GM12878 (cell line): Measurements from ENCODE around the gene GALR3. TPM values are rescaled to one million over a fixed set of nuclear protein-coding genes. Genes with fewer than 3 reads are reported as not detected.

Experiments used
- ATAC-seq: fragments of 200-7000 bp; cut with Tn5 transposase; 3 replicates; pipeline ENCODE4 v1.9.1; 2020; ENCODE audit warnings: mild to moderate bottlenecking, moderate library complexity
- BruUV-seq: library from RNA; stranded (reverse); fragments of 400-500 nt; replicated peaks from 2 replicates; lab custom pipeline; 2021; lab: Mats Ljungman, UMichigan
- CTCF ChIA-PET: fragments of 300-600 bp; sonication (Branson Sonifier 250); formaldehyde crosslinking; extraction: SDS; loops from one replicate; lab custom pipeline; 2021; ENCODE audit warnings: inconsistent platforms; lab: Yijun Ruan, JAX
- POLR2A ChIA-PET: fragments of 350-600 bp; formaldehyde crosslinking; extraction: SDS; loops from one replicate; lab custom pipeline; 2021; ENCODE audit warnings: inconsistent platforms; lab: Charles Lee
- RAD21 ChIA-PET: fragments of 300-600 bp; sonication (Branson Sonifier 250); formaldehyde crosslinking; loops from one replicate; lab custom pipeline; 2023; ENCODE audit warnings: antibody characterized with exemption; ENCODE audit not compliant: unreplicated experiment; lab: Charles Lee
- SMC1A ChIA-PET: fragments of 300-600 bp; sonication (Branson Sonifier 250); formaldehyde crosslinking; loops from one replicate; lab custom pipeline; 2023; ENCODE audit not compliant: unreplicated experiment, uncharacterized antibody; lab: Charles Lee
- DNase-seq: peaks from one replicate; pipeline ENCODE4 v3.0.0-alpha.2; 2011; ENCODE audit warnings: low read depth, low spot score
- FAIRE-seq: peaks from 3 replicates; lab custom pipeline; 2011; peaks lifted over from hg19 to GRCh38; lab: Jason Lieb, UNC
- H2AFZ ChIP-seq: 2 replicates; pipeline ENCODE4 v1.6.0; 2011; ENCODE audit warnings: low read depth, low read length, control low read depth; ENCODE audit not compliant: control insufficient read depth
- H3K27ac ChIP-seq: 2 replicates; pipeline ENCODE4 v1.5.1; 2011; ENCODE audit warnings: control low read depth; ENCODE audit not compliant: control insufficient read depth, insufficient read depth
- H3K27me3 ChIP-seq, 2 experiments: replicated peaks in 1 of 2; 2 replicates each; pipeline versions ENCODE4 v1.6.0 to v1.6.1; 2011; ENCODE audit warnings: low read length in 1 of 2; ENCODE audit not compliant: control insufficient read depth in 2 of 2, insufficient read depth in 2 of 2
- H3K36me3 ChIP-seq, 2 experiments: 2 replicates each; pipeline ENCODE4 v1.5.1; 2011; ENCODE audit warnings: low read length in 1 of 2; ENCODE audit not compliant: control insufficient read depth in 2 of 2, insufficient read depth in 2 of 2
- H3K4me1 ChIP-seq: 2 replicates; pipeline ENCODE4 v1.6.1; 2011; ENCODE audit warnings: mild to moderate bottlenecking, low read length, moderate library complexity, mixed read lengths; ENCODE audit not compliant: control insufficient read depth, insufficient read depth
- H3K4me2 ChIP-seq: 2 replicates; pipeline ENCODE4 v1.6.0; 2011; ENCODE audit warnings: control low read depth; ENCODE audit not compliant: control insufficient read depth, insufficient read depth
- H3K4me3 ChIP-seq: fragments of 200-600 bp; sonication (generic); 2 replicates; pipeline ENCODE4 v1.5.1; 2016
- H3K79me2 ChIP-seq: 2 replicates; pipeline ENCODE4 v1.6.0; 2011; ENCODE audit warnings: low read length; ENCODE audit not compliant: control insufficient read depth, insufficient read depth
- H3K9ac ChIP-seq: 2 replicates; pipeline ENCODE4 v1.8.0; 2011; ENCODE audit warnings: low read length, control low read depth, mixed read lengths; ENCODE audit not compliant: control insufficient read depth, insufficient read depth
- H3K9me3 ChIP-seq: replicated peaks from 3 replicates; pipeline ENCODE4 v1.5.1; 2011; ENCODE audit warnings: mild to moderate bottlenecking, low read length; ENCODE audit not compliant: control insufficient read depth, insufficient read depth
- H4K20me1 ChIP-seq: 2 replicates; pipeline ENCODE4 v1.6.0; 2011; ENCODE audit not compliant: control insufficient read depth, insufficient read depth
- BMI1 ChIP-seq: fragments of 450-650 bp; IDR thresholded peaks from 2 replicates; pipeline ENCODE4 v1.6.1; 2016; ENCODE audit warnings: mild to moderate bottlenecking, moderate library complexity, borderline replicate concordance
- CBX3 ChIP-seq: fragments of 200-600 bp; sonication (generic); IDR thresholded peaks from 2 replicates; pipeline ENCODE4 v1.6.1; 2016; ENCODE audit warnings: low read depth, borderline replicate concordance
- CHD1 ChIP-seq: IDR thresholded peaks from 2 replicates; pipeline ENCODE4 v1.6.1; 2012; ENCODE audit warnings: low read depth, low read length, improper control_type of control experiment
- CHD2 ChIP-seq: IDR thresholded peaks from 2 replicates; pipeline ENCODE4 v1.6.1; 2011; ENCODE audit warnings: low read depth, low read length, improper control_type of control experiment, borderline replicate concordance
- E2F8 ChIP-seq: fragments of 450-650 bp; IDR thresholded peaks from 2 replicates; pipeline ENCODE4 v1.6.1; 2018; ENCODE audit warnings: mild to moderate bottlenecking, low read depth, moderate library complexity; ENCODE audit not compliant: partially characterized antibody
- FOS ChIP-seq: IDR thresholded peaks from 3 replicates; pipeline ENCODE4 v1.6.1; 2011; ENCODE audit warnings: borderline replicate concordance; ENCODE audit not compliant: insufficient read length; ENCODE audit errors: extremely low read depth
- KDM1A ChIP-seq: fragments of 200-600 bp; sonication (generic); IDR thresholded peaks from 2 replicates; pipeline ENCODE4 v1.6.1; 2016; ENCODE audit warnings: borderline replicate concordance
- MEF2B ChIP-seq: fragments of 450-650 bp; IDR thresholded peaks from 2 replicates; pipeline ENCODE4 v1.6.1; 2018; ENCODE audit warnings: mild to moderate bottlenecking, moderate library complexity; ENCODE audit not compliant: partially characterized antibody, poor library complexity, severe bottlenecking
- NR2C2 ChIP-seq: IDR thresholded peaks from 2 replicates; pipeline ENCODE4 v1.6.1; 2011; ENCODE audit warnings: borderline replicate concordance, low read depth; ENCODE audit not compliant: control insufficient read depth, insufficient read length
- NRF1 ChIP-seq: conservative IDR thresholded peaks from 2 replicates; pipeline ENCODE4 v1.6.1; 2011; ENCODE audit warnings: mild to moderate bottlenecking, low read depth, low read length, improper control_type of control experiment
- POU2F2 ChIP-seq: IDR thresholded peaks from 3 replicates; pipeline ENCODE4 v1.6.1; 2011; ENCODE audit warnings: low read depth, mild to moderate bottlenecking, low read length, borderline replicate concordance
- RB1 ChIP-seq: fragments of 450-650 bp; formaldehyde crosslinking; IDR thresholded peaks from 2 replicates; pipeline ENCODE4 v1.6.1; 2017; ENCODE audit warnings: mild to moderate bottlenecking, borderline replicate concordance
- RELA ChIP-seq: fragments of 450-650 bp; IDR thresholded peaks from 2 replicates; pipeline ENCODE4 v1.8.0; 2014; ENCODE audit warnings: borderline replicate concordance; ENCODE audit not compliant: partially characterized antibody
- SIN3A ChIP-seq: IDR thresholded peaks from 2 replicates; pipeline ENCODE4 v1.6.1; 2012; ENCODE audit warnings: low read depth, low read length, improper control_type of control experiment
- SMAD1 ChIP-seq: fragments of 450-650 bp; IDR thresholded peaks from 2 replicates; pipeline ENCODE4 v1.6.1; 2018; ENCODE audit warnings: mild to moderate bottlenecking, low read depth; ENCODE audit not compliant: partially characterized antibody
- SUPT20H ChIP-seq: IDR thresholded peaks from 2 replicates; pipeline ENCODE4 v1.6.1; 2011; ENCODE audit warnings: low read depth, mild to moderate bottlenecking, low read length, moderate library complexity, borderline replicate concordance; ENCODE audit not compliant: control insufficient read depth
- TCF12 ChIP-seq: IDR thresholded peaks from 2 replicates; pipeline ENCODE4 v1.6.1; 2011; ENCODE audit warnings: low read depth, mild to moderate bottlenecking, low read length
- ZBTB11 ChIP-seq: fragments of 450-650 bp; formaldehyde crosslinking; IDR thresholded peaks from 2 replicates; pipeline ENCODE4 v1.5.0; 2022; ENCODE audit warnings: mild to moderate bottlenecking, missing genetic modification characterization
- ZNF622 ChIP-seq: fragments of 450-650 bp; IDR thresholded peaks from 2 replicates; pipeline ENCODE4 v1.6.1; 2017; ENCODE audit warnings: mild to moderate bottlenecking, inconsistent platforms
- ZZZ3 ChIP-seq: IDR thresholded peaks from 2 replicates; pipeline ENCODE4 v1.6.1; 2011; ENCODE audit warnings: low read depth; ENCODE audit not compliant: control insufficient read depth, insufficient read length
- WGBS: methylation state at CpG from one replicate; pipeline ENCODE4 v1.1.6; 2016; ENCODE audit warnings: low lambda C conversion rate; ENCODE audit not compliant: insufficient replicate concordance, insufficient coverage; ENCODE audit errors: missing lambda C conversion rate; 5-methylcytosine and 5-hydroxymethylcytosine counted together
- in situ Hi-C: fragments of 300-500 bp; cut with MboI; formaldehyde crosslinking; loops from 9 replicates; pipeline ENCODE4 v1.14.3; 2018; ENCODE audit warnings: mixed read lengths
- intact Hi-C: fragments of 100-400 bp; cut with micrococcal nuclease; formaldehyde crosslinking; loops from one replicate; pipeline ENCODE4 v1.14.2; 2022; ENCODE audit not compliant: unreplicated experiment
- polyA plus RNA-seq, 11 experiments: library from polyadenylated mRNA; depleted of rRNA in 4 of 11; unstranded in 6 of 11; stranded (reverse) in 5 of 11; fragments of >200 nt; fragmentation: Nextera tagmentation in 4 of 11; fragmentation: Illumina TruSeq in 1 of 11; extraction: Ambion mirVana in 4 of 11; extraction: Trizol in 1 of 11; gene quantifications; 1 replicate in 1 of 11; 2 replicates in 10 of 11; pipeline versions ENCODE4 v1.2.1 to v1.2.3, GENCODE V29; 2011 to 2016; ENCODE audit warnings: inconsistent platforms in 2 of 11, missing spikeins in 2 of 11, low read depth in 1 of 11
- total RNA-seq, 4 experiments: library from RNA; depleted of rRNA in 3 of 4; stranded (reverse); fragments of >200 nt in 3 of 4; fragmentation: Illumina TruSeq in 1 of 4; extraction: Trizol in 1 of 4; gene quantifications; 2 replicates each; pipeline versions ENCODE4 v1.2.1 to v1.2.3, GENCODE V29; 2013 to 2021

GALR3 gene
- total and polyA plus RNA-seq, 10 of the 15 experiments (the other 5 are each of a cell fraction or from before 2014, with no cell fraction given), result not detected

GRCh38 chr22:37784829-37785495 is 38.2 kb upstream of the GALR3 start:
- Histone ChIP-seq H3K27ac (no peak overlapping the region), H3K9ac (no peak overlapping the region), H3K36me3 (no peaks in the 10 kb centered on the region), H3K27me3 (no peaks in the 10 kb centered on the region), H3K79me2 (no peaks in the 10 kb centered on the region), H3K4me3 (no peak overlapping the region), H3K4me1 (no peaks in the 10 kb centered on the region; the same call in 1 of the 2 replicates), H3K9me3 (no peaks in the 10 kb centered on the region), H4K20me1 (no peaks in the 10 kb centered on the region), H2AFZ (no peak overlapping the region), H3K4me2 (no peak overlapping the region)
- intact Hi-C loops (no loop called here), in situ Hi-C loops (no loop called here)
- WGBS, result 26% methylated on average over 11 of the region's 11 CpGs
- SMC1A ChIA-PET, result no interaction called here
- no TSS peak for BruUV-seq
- RAD21 ChIA-PET, result no interaction called here
- TF ChIP-seq RELA, result no peak
- no peak for TF ChIP-seq RB1
- TF ChIP-seq E2F8, result no peak
- TF ChIP-seq SUPT20H, result no peak
- TF ChIP-seq SMAD1, result no peak
- TF ChIP-seq KDM1A, result no peak
- TF ChIP-seq ZZZ3, result no peak
- no peak for TF ChIP-seq CHD2
- no peak for TF ChIP-seq TCF12
- no peak for TF ChIP-seq POU2F2
- no peak for TF ChIP-seq FOS
- no peak for TF ChIP-seq CBX3
- TF ChIP-seq BMI1, result no peak
- TF ChIP-seq ZNF622, result no peak
- TF ChIP-seq MEF2B, result no peak
- TF ChIP-seq NR2C2, result no peak
- no peak for TF ChIP-seq CHD1
- TF ChIP-seq SIN3A, result no peak
- TF ChIP-seq ZBTB11, result no peak
- no peak for TF ChIP-seq NRF1
- FAIRE-seq (no peak), ATAC-seq (peak; percentile 32), DNase-seq (no peak)
- CTCF ChIA-PET, result no interaction called here
- POLR2A ChIA-PET, result no interaction called here
